GOT3 (cell line): ENCODE data around the gene SUN3.
A peak's percentile ranks its signal among the peaks of the same experiment; 100 is the strongest.
"Not testable (repeated sequence)": the region's sequence is repeated elsewhere in the genome, so short reads cannot be mapped to it uniquely, and the experiment has no call there.

ENCODE experiments used
- DNase-seq: peaks from one replicate; lab custom pipeline; 2025; ENCODE audit warnings: mixed read lengths; lab: John Stamatoyannopoulos, UW

Gene SUN3

DNA sequence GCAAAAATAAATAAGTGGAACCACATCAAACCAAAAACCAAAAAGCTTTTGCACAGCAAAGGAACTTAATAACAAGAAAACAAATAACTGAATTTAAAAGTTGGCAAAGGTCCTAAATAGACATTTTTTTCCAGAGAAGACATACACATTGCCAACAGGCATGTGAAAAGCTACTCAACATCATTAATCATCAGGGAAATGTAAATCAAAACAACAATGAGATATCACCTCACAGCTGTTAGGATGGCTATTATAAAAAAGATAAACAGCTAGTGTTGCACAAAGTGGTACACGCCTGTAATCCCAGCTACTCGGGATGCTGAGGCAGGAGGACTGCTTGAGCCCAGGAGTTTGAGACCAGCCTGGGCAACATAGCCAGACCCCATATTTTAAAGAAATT lies 2.2 kb upstream of the SUN3 start:
- no peak for DNase-seq

DNA sequence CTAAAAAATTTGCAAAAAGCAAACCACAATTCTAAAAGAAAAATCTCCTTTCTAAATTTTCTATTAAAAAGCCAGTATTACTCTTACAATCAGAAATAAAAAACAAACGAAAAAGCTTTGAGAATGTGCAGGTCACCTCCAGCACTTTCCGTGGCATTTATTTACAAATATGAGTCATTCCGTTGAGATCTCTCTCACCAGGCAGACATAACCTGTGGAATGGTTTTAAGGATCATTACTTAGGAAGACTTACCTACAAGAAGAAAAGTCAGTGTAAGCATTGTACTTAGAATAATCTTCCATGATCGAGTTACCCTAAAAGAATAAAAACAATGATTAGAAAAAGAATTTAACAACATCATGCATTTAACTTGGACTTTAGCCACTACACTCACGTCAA lies 3.3 kb downstream of the SUN3 start:
- no peak for DNase-seq

DNA sequence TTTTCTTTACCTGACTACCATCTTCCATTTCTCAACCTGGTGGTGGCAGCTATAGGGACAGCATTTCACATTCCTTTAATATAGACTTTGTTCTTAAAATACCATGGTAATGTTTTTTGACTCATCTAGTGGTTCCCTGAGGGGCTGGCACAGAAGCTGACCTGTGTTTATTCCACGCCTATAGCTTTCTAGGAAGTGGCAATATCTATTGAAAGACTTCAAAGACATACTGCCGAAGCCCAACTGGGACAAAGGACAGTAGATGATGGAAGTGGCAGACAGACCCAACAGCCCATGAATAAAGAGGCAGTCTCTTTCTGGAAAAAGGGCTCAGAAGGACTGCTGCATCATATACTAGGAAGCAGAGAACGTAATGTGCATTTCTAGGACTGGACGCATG lies 11.2 kb downstream of the SUN3 start:
- no peak for DNase-seq

DNA sequence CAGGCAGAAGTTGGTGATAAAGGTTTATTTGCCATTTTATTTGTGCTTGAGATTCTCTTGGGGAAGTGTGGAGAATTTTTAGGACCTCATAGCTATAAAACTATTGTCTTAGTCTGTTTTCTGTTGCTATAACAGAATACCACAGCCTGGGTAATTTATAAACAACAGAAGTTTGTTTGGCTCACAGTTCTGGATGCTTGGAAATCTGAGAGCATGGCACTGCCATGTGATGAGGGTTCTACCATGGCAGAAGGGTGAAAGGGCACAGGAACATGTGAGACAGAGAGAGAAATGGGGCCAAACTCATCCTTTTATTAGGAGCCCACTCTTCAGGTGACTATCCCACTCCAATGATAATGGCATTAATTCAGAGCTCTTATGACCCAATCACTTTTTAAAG lies 12.3 kb downstream of the SUN3 start:
- DNase-seq, result no peak

DNA sequence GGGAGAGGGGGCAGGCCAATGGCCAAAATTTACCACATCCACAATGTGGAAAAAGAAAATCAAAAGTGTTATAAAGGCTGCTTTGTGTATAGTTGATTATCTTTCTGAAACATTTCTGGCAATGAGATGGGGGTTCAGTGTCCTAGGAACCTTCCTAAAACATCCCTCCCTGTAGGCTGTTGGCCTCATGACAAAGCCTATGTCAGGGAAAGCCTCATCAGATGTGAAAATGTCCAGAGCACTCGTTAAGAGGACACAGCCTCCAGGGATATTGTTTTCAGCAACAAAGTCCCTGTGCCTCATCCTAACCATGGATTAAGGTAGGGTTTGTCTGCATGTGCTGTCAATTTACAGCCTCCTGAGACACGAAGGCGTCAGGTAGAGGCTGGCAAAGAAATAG lies 17.0 kb downstream of the SUN3 start:
- no peak for DNase-seq

DNA sequence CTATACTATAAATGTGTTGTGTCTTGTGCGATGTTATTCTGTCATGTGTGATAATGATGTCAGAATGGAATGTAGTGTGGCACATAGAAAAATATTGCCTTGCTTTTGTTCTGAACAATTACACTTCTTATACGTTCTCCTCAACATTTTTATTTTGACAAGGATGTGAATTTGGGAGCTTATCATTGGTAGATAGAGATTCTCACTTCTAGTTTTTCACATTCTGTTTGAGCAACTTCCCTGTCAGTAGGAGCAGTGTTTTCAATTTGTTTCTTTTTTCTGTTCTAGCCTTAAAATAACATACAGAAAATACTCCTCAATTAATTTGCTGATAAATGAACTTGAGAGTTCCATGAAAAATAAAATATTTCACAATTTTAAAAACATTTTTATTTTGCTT lies 17.6 kb downstream of the SUN3 start:
- no peak for DNase-seq

DNA sequence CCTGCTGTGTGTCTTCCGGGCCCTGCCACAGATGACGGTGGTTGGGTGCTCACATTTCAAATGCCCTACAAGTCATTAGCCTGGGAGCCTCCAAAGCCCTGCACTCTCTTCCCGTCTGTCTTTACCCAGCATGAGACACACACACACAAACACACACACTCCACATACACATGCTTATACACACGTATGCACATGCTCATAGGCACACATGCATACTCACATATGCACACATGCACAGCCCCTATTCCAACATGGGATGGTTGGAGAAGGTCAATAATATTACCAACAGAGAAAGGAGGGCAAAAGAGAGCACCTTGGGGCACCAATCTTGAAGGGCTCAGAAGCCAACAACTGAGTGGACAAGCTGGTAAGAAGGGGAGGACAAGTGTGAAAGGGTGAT lies 19.0 kb downstream of the SUN3 start:
- DNase-seq, result no peak

DNA sequence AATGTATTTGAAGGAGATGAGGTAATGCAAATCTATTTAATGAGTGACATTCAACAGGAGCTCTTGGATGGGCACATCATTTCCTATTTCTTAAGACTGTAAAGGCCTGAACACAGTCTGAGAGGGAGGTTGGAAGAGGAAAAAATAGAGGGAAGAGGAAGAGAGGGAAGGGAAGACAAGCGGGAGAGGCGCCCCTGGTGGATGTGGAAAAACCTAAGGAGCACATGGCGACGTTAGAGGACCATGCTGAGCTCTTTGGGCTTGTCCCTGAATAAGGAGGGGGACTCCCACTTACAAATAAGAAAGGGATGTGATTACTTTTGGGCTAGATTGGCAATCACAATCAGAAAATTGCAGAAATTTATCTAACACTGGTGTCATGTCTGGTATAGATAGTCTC lies 19.6 kb downstream of the SUN3 start:
- DNase-seq, result no peak

DNA sequence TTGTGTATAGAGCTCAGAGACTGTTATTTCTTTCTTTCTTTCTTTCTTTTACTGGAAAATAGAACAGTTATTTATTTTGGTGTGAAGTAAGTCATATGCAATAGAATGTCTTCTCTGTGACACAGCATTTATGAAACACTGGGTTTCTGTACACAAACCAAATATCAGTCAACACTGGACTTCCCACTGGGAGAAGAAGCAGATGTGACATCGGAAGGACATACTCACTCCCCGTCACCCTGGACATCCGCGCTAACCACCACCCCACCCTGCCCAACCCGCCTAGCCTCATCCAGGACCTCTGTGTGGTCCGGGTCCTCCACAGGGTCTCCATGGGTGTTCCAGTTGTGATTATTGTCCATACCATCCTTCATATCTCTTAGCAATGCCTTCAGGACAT lies 22.0 kb downstream of the SUN3 start:
- DNase-seq, result no peak

DNA sequence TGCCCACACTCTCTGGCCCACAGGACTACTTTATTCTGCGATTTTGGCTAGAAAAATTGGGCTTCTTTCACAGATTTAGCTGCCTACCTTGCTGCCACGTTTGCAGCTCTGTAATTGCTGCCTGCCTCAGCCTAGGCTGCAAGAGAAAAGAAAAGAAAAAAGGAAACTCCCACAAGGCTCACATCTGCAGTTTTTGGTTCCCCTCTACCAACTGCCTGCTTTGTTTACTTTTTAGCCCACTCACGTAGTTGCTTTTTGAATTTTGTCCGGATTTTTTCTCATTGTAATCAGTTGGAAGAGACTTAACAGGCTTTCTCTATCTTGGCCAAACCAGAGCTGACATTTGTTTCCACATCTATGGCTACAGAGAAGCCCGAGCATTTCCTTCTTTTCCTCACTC lies 24.3 kb downstream of the SUN3 start:
- DNase-seq, result no peak

DNA sequence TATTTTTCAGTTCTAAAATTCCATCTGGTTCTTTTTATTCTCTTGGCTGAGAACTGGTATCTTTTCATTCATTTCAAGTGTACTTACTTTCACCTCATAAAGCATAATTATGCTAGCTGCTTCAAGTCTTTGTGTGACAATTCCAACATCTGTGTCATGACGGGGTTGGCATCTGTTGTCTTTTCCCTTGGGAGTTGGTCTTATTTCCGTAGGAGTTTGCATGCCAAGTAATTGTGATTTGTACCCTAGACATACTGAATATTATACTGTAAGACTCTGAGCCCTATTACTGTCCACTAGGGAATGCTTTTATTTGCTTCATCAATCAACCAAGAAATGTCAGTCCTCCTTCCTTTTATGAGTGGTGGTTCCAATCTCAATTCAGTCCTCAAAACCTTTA lies 24.9 kb downstream of the SUN3 start:
- DNase-seq, result no peak

DNA sequence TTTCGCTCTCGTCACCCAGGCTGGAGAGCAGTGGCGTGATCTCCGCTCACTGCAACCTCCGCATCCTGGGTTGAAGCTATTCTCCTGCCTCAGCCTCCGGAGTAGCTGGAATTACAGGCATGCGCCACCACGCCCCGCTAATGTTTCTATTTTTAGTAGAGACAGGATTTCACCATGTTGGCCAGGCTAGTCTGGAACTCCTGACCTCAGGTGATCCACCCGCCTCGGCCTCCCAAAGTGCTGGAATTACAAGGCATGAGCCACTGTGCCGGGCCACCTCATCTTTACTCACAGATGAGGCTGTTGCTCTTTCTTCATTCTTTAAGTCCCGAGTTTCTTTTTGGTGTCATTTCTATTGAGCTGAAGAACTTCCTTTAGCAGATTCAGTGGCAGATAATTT lies 28.7 kb downstream of the SUN3 start:
- DNase-seq, result not testable (repeated sequence)

DNA sequence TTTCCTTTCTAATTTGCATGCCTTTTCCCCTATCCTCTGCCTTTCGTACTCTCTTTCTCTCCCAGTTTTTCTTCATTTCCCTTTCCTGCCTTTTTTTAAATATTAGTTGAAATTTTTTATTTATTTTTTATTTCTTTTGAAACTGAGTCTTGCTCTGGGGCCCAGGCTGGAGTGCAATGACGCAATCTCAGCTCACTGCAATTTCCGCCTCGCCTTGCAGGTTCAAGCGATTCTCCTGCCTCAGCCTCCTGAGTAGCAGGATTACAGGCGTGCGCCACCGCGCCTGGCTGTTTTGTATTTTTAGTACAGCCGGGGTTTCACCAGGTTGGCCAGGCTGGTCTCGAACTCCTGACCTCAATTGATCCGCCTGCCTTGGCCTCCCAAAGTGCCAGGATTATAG lies 29.5 kb downstream of the SUN3 start:
- DNase-seq, result no peak

DNA sequence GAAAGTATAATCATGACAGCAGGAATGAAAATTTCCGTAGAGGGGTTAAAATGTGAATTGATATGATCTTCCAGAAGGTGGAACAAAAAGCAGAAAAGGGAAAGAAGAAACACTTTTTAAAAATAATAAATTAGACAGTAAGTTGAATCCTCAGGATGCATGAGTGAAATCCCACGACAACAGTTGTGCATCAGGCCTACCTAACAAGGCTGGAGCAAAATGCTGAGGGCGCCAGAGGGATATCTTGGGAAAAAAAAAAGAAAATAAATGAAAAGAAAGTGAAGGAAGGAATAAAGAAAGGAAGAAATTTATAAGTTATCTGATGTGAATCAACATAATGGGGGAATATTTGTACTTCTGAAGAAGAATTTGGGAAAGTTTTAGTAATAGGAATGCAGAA lies 36.5 kb downstream of the SUN3 start:
- no peak for DNase-seq

DNA sequence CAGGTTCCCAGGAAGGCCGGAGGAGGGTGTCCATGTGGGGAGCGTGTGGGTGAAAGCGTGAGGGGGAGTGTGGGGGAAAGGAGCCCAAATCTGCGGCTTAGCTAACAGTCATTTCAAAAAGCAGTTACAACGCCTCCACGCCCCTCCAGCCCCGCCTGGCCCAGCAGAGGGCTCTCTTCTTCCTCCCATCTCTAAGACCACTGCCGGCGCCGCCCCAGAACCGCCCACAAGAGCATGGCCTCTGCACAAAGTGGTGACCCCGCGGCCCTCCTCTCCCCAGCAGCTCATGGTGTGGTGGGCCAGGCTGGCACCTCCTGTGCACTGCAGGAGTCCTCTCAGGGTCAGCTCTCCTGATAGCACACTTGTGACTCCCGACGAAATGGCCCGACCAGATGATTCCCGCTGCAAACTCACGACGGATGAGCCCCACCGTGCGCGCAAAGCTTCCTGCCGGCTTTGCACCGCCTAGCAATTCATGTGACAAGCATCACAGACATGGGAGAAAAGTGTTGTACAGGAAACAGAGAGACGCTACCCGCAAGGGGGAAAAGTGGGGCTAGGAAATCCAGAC lies 37.1 kb downstream of the SUN3 start:
- DNase-seq, result peak; percentile 35

DNA sequence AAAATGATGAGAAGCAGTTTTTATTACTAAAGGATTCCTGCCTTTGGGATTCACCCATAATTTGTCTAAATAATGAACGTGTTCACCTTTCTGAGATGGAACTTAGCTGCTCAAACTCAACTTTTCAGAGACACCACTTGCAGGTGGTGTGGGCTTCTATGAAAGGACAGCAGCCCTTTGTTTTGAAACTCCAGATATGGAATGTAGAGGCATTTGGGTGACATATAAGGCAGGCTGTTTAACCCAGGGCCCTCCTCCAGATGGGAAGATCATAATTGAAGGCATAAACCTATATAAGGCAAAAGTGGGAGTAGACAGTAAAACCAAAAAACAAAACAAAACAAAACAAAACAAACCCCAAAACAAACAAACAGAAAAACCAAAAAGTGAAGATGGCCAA lies 37.6 kb downstream of the SUN3 start:
- no peak for DNase-seq

DNA sequence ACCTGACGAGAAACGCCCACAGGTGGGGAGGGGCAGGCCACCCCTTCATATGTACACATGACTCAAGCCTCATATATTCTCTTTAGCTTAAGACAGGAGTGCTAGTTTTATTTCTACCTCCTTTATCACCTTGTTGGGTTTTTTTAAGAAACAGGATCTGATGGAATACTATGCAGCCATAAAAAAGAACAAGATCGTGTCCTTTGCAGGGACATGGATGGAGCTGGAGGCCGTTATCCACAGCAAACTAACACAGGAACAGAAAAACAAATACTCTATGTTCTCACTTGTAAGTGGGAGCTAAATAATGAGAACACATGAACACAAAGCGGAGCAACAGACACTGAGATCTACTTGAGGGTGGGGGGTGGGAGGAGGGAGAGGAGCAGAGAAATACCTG lies 38.3 kb downstream of the SUN3 start:
- no peak for DNase-seq

DNA sequence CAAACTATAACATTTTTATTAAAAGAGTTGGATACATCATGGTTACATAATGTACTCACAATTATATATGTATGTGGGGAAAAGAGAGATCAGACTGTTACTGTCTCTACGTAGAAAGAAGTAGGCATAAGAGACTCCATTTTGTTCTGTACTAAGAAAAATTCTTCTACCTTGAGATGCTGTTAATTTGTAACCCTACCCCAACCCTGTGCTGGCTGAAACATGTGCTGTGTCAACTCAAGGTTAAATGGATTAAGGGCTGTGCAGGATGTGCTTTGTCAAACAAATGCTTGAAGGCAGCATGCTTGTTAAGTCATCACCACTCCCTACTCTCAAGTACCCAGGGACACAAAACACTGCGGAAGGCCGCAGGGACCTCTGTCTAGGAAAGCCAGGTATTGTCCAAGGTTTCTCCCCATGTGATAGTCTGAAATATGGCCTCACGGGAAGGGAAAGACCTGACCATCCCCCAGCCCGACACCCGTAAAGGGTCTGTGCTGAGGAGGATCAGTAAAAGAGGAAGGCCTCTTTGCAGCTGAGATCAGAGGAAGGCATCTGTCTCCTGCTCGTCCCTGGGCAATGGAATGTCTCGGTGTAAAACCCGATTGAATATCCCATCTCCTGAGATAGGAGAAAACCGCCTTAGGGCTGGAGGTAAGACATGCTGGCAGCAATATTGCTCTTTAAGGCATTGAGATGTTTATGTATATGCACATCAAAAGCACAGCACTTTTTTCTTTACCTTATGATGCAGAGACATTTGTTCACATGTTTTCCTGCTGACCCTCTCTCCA lies 39.1 kb downstream of the SUN3 start:
- DNase-seq, result not testable (repeated sequence)

DNA sequence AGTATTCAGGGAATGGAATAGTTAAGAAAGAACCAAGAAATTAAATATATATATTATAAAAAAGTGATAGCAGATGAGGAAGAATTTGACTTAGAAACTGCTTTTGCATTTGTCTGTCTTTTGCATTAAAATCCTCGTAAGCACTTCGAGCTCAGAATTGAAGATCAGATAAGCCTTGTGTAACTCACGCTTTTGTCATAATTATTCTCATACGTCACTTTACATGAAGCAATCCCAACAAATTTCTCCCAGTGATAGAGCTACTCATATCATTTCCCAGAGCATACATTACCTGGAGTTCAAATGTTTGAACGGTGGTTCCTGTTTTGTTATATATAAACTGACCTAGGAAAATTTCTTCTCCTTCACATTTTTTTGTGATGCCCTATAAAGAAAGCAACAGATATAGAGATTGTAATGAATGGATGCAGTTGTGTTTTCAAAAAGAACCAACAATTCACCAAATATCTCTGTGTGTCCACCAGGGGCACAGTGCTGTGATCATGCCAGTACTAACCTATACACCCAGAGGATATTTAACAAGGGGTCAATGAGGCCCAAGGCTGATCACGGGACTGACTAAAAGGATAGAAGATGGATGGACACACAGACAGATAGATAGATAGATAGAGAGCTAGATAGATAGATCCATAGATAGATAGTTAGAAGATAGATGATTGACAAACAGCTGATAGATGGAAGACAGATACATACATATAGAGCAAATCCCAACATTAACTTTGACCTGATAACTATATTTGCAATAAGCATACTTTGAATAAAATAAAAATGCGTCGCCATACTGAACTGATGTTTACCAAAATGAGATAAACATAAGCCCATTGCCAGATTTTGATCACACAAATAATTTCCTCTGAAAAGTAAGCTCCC lies 40.2 kb downstream of the SUN3 start:
- DNase-seq, result no peak

DNA sequence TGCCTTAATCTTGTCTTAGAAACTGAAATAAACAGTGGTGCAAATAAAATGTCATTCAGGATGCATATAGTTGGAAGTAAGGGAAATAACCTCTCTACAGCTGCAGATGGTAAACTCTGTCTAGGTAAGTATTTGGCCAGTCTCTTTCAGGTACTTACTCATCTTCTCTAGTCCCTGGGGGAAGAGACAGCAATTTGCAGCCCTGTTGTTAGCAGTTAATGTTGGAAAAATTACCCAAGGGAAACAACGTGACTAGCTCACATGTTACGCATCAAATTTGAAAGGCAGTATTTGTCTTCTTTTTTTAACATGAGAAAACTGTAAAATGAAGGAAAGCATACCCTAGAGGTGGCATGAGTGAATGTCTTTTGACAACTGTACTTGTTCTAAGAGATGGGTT lies 46.3 kb downstream of the SUN3 start:
- no peak for DNase-seq

DNA sequence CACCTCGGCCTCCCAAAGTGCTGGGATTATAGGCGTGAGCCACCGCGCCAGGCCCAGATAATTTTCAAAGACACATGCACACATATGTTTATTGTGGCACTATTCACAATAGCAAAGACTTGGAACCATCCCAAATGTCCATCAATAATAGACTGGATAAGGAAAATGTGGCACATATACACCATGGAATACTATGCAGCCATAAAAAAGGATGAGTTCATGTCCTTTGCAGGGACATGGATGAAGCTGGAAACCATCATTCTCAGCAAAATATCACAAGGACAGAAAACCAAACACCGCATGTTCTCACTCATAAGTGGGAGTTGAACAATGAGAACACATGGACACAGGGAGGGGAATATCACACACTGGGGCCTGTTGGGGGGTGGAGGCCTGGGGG lies 48.3 kb downstream of the SUN3 start:
- not testable (repeated sequence) for DNase-seq

DNA sequence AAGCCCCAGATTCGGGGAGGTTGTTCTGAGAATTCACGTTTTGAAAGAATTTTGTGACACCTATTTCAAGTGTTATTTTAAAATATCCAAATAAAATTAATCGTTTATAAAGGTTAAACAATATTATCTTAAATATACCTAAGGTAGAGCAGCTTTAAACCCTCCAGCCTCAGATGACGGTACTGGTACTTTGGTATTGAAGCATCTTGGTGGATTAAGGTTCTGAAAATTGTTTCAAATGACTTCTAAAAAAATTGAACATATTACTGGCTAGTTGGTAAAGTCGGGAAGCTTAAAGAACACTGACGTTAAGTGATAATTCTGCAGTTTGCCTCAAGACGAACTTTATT lies 49.1 kb downstream of the SUN3 start:
- DNase-seq, result no peak

DNA sequence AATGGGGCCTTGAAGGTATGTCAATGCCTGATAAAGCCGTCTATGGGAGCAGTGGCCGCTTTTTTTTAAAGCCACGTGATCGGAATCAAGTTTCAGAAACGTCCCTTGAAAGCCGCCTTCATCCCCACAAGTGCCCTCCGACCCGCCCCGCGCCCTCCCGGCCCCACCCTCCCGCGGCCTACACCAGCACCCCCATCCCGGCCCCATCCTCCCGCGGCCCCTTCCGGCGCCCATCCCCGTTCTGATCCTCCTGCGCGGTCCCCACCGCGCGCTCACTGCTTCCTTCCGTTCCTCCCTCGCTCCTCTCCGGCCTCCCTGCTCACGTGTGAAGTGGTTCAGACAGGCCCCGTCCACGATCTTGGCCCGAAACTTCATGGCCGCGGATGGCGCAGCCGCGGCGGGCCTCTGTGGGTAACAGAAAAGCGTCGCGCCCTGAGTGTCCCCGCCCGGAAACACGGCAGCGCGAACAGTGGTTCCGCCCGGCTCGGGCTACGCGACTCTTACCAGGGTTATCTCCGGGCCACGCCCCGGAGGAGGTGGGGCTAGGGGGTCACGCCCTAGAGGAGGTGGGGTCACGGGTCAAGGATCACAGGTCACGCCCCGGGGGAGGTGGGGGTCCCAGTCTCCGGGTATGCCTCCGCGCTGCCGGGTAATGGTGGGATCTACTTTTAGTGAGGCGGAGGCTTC lies 49.6 kb downstream of the SUN3 start, which contains the start of gene HUS1:
TSS of gene HUS1 (minus strand) at position 471 of the 687 bp plus-strand sequence. CDS start at position 375, 96 bp downstream.
- DNase-seq, result peak; percentile 86
